HG03378 (cell line): ENCODE results near the gene TAF8.
"Not testable (repeated sequence)": the region's sequence is repeated elsewhere in the genome, so short reads cannot be mapped to it uniquely, and the experiment has no call there.

Source experiments
- ATAC-seq: cut with Tn5 transposase; IDR thresholded peaks from one replicate; pipeline ENCODE4 v1.9.1; 2021; ENCODE audit warnings: mild to moderate bottlenecking, moderate library complexity; ENCODE audit not compliant: unreplicated experiment

TAF8 gene, protein sequence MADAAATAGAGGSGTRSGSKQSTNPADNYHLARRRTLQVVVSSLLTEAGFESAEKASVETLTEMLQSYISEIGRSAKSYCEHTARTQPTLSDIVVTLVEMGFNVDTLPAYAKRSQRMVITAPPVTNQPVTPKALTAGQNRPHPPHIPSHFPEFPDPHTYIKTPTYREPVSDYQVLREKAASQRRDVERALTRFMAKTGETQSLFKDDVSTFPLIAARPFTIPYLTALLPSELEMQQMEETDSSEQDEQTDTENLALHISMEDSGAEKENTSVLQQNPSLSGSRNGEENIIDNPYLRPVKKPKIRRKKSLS

GRCh38 chr6:42050297-42051267 is at the start of gene TAF8:
TAF8 (plus strand) TSS chr6:42050524; CDS start chr6:42050542, 18 bp downstream.
- peak; percentile 72 for ATAC-seq

DNA sequence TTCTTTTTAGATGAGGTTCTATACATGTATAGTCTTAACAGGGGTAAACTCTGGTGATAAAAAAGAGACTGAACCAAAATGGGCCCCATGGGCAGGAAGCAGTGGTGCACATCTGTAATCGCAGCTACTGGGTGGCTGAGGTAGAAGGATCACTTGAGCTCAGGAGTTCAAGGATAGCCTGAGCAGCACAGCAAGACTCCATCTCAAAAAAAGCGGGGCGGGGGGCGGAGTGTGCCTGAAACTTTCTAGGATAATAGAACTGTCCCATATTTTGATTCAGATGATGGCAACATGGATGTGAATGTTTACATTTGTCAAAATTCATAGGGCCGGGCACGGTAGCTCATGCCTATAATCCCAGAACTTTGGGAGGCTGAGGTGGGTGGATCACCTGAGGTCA is 48.8 kb upstream of the TAF8 start:
- no peak for ATAC-seq

DNA sequence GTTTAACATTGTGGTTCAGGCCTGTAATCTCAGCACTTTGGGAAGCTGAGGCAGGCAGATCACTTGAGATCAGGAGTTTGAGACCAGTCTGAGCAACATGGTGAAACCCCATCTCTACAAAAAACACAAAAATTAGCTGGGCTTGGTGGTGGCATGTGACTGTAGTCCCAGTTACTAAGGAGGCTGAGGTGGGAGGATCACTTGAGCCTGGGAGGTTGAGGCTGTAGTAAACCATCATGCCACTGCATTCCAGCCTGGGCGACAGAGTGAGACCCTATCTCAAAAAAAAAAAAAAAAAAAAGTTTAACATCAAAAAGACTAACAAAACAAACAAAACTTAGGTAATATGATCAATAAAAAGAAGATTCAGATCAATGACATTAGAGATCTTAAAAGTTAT is 46.7 kb upstream of the TAF8 start:
- not testable (repeated sequence) for ATAC-seq

- ATAC-seq = no peak
Measured at GRCh38 chr6:42007286-42008137, 42.8 kb upstream of the TAF8 start.

DNA sequence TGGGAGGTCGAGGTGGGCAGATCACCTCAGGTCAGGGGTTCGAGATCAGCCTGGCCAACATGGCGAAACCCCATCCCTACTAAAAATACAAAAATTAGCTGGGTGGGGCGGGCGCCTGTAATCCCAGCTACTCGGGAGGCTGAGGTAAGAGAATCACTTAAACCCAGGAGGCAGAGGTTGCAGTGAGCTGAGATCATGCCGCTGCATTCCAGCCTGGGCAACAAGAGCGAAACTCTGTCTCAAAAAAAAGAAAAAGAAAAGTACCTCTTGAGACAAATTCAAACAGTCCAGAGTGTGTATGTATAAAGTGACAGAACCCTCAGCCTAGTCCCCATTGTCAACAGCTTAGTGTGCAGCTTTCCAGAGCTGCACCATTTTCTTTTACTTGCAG is 42.2 kb upstream of the TAF8 start:
- not testable (repeated sequence) for ATAC-seq

DNA sequence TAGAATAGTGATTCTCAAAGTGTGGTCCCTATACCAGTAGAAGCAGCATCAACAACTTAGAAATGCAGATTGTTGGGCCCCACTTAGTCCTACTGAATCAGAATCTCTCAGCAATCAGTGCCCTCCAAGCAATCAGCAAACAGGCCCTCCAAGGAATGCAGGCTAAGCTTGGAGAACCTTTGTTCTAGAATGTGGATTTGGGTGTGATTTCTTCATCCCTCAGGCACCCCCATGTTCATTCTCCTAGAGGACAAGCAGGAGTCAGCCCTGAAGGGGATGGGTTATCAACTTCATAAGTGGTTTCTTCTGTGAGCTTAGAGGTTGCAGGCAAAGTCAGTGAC is 40.5 kb upstream of the TAF8 start:
- no peak for ATAC-seq

DNA sequence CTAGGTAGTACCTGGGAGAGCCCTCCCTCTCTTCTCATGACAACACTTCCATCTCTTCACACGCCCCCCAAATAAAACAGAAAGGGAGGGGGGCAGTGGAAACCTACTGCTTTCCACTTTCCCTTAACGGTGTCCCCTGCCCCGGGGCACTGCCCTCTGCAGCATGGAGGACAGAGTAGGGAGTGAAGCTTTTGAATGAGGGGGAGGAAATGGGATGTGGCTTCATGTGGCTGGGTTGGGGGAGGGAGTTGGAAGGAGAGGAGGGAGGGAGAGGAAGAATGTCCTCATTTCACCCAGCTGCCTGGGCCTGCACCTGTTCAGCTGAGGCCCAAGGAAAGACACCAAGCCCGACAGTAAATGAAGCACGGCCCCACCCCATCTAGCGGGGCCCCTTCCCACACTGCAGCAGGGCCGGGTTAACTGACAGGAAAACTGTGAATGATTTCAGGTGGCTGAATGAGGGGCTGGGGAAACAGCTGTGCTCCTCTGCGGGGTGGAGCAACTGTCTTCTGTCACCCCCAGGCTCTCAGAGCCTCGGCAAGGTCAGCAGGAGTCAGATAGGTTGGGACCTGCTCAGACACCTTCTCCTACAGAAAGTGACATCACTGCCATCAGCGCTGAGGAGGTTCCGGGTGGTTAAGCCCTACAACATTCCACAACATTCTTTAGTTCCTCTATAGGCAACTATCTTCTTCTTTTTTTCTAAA is 40.0 kb upstream of the TAF8 start:
- no peak for ATAC-seq

- no peak for ATAC-seq
Measured at GRCh38 chr6:42010909-42011308, 39.4 kb upstream of the TAF8 start.

DNA sequence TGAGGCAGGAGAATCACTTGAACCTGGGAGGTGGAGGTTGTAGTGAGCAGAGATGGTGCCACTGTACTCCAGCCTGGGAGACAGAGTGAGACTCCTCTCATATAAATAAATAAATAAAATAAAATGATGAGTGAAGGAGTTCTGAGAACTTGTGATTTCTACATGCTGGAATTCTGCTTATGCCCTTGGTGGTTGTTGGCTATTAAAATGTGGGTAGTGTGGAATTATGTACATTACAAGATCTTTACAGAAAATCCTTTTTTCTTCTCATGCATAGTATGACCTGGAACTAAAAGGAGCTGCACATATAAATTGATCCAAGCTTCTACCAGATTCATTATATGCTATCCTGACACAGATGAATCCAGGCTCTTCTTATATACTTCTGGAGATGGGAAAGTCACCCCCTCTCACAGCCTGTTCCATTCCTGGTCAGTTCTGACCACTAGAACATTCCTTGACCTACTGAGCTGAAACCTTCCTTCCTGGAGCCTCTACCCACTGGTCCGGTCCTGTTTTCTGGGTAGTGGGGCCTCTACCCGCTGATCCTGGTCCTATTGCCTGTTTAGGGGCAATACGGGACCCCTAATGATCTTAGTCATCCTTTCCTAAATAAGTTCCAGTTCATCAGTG is 37.7 kb upstream of the TAF8 start:
- ATAC-seq = no peak

- no peak for ATAC-seq
Measured at GRCh38 chr6:42013134-42013516, 37.2 kb upstream of the TAF8 start.

DNA sequence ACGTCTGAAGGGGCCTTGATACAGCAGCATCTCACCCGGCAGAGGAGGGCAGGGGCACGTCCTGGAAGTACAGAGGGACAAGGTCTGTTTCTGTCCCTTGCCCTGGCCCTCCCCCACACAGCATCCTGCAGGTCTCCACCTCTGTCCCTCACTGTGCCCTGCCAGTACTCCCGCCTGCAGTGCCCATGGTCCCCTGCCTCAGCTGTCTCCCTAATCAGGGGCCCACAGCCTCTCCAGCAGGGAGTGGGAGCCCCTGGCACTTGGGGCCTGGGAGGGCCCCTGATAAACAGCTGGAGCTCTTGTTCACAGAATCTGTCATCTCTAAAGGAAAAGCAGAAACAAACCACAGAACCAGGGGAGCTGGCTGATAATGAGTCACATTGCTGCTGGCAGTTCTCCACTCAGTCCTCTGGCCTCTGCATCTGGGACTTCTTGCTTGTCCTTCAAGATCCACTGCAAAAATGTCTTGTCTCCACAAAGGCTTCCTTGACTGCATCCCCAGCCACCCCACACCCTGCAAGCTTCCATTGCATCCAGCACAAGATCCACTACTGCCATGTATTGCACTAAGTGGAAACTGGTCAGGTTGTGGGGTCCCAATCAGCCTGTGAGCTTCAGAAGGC is 33.2 kb upstream of the TAF8 start:
- ATAC-seq = peak; percentile 59

DNA sequence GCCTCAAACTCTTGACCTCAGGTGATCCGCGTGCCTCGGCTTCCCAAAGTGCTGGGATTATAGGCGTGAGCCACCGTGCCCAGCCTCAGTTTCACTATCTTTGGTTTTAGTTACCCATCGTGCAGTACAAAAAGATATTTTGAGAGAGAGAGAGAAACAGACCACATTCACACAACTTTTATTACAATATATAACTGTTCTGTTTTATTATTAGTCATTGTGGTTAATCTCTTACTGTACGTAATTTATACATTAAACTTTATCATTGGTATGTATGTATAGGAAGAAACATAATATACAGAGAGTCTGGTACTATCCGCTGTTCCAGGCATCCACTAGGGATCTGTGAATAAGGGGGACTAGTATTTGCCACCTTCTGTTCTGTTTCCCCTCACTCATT is 29.4 kb upstream of the TAF8 start:
- no peak for ATAC-seq

- peak; percentile 37 for ATAC-seq
Measured at GRCh38 chr6:42021847-42022754, 28.2 kb upstream of the TAF8 start.

GRCh38 chr6:42022755-42023384 is 27.5 kb upstream of the TAF8 start:
- no peak for ATAC-seq

GRCh38 chr6:42025066-42025844 is 25.1 kb upstream of the TAF8 start:
- peak; percentile 61 for ATAC-seq

- no peak for ATAC-seq
Measured at GRCh38 chr6:42025845-42026243, 24.5 kb upstream of the TAF8 start.

DNA sequence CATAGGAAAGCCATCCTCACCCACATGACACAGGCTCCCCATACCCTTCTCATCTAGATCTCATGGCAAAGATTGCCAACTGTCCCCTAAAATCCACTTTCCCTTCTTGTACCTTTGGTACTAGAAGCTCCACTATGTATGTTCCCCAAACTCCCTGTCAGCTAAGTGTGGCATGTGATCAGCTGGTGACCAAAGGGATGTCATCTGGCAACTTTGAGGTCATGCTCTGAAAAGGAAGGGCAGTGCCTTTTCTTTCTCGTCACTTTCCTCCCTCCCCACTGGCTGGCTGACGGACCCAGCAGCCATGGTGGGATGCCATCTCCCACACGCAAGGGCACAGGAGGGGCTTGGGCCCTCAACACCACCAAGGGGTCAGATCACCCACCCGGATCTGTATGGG is 23.8 kb upstream of the TAF8 start:
- no peak for ATAC-seq
